KMS-11 (cell line): ENCODE measurements around the gene RANBP3.

Experiments used
- H2AFZ ChIP-seq: fragments of 200-600 bp; sonication (generic); 2 replicates; pipeline ENCODE4 v1.6.1; 2016; ENCODE audit warnings: antibody characterized with exemption, mixed run types, low read depth
- H3K27ac ChIP-seq: fragments of 200-600 bp; sonication (generic); 2 replicates; pipeline ENCODE4 v1.6.1; 2016; ENCODE audit warnings: mild to moderate bottlenecking, mixed run types
- H3K27me3 ChIP-seq: fragments of 200-600 bp; sonication (generic); 2 replicates; pipeline ENCODE4 v1.6.1; 2017; ENCODE audit warnings: mild to moderate bottlenecking, low read depth, mixed run types, moderate library complexity; ENCODE audit not compliant: insufficient read depth
- H3K36me3 ChIP-seq: fragments of 200-600 bp; sonication (generic); 2 replicates; pipeline ENCODE4 v1.6.1; 2017; ENCODE audit warnings: mild to moderate bottlenecking, mixed run types; ENCODE audit not compliant: insufficient read depth
- H3K4me1 ChIP-seq: fragments of 200-600 bp; sonication (generic); 2 replicates; pipeline ENCODE4 v1.6.1; 2016; ENCODE audit warnings: mild to moderate bottlenecking, low read depth, mixed run types; ENCODE audit not compliant: poor library complexity, severe bottlenecking
- H3K4me2 ChIP-seq: fragments of 200-600 bp; sonication (generic); 2 replicates; pipeline ENCODE4 v1.7.0; 2016; ENCODE audit warnings: mild to moderate bottlenecking, mixed run types
- H3K4me3 ChIP-seq: fragments of 200-600 bp; sonication (generic); IDR thresholded peaks from 2 replicates; pipeline ENCODE4 v1.6.1; 2017; ENCODE audit warnings: low read depth, low read length, mixed read lengths; ENCODE audit not compliant: insufficient read depth
- H3K79me2 ChIP-seq: fragments of 200-600 bp; sonication (generic); 2 replicates; pipeline ENCODE4 v1.6.1; 2016; ENCODE audit warnings: low read depth, mixed run types; ENCODE audit not compliant: insufficient read depth
- H3K9ac ChIP-seq: fragments of 200-600 bp; sonication (generic); 2 replicates; pipeline ENCODE4 v1.6.1; 2016; ENCODE audit warnings: mild to moderate bottlenecking, mixed run types
- H4K20me1 ChIP-seq: fragments of 200-600 bp; sonication (generic); 2 replicates; pipeline ENCODE4 v1.6.1; 2016; ENCODE audit warnings: mild to moderate bottlenecking, mixed run types; ENCODE audit not compliant: insufficient read depth
- CTCF ChIP-seq: fragments of 200-600 bp; sonication (generic); conservative IDR thresholded peaks from 2 replicates; pipeline ENCODE4 v1.6.1; 2017; ENCODE audit warnings: low read depth, mild to moderate bottlenecking, antibody characterized with exemption, low read length, moderate library complexity, mixed read lengths

The RANBP3 gene

GRCh38 chr19:5994405-5995165 lies 16.6 kb upstream of the RANBP3 start:
- TF ChIP-seq CTCF: no peak
- H3K27ac ChIP-seq: no peak overlapping the region

GRCh38 chr19:5993648-5994358 lies 15.9 kb upstream of the RANBP3 start:
- Histone ChIP-seq H3K36me3 (no peaks in the 10 kb centered on the region), H3K4me3 (no peak overlapping the region), H3K79me2 (no peaks in the 10 kb centered on the region), H3K4me2 (no peak overlapping the region), H3K27ac (no peak overlapping the region), H2AFZ (no peak overlapping the region), H3K9ac (no peak overlapping the region), H3K4me1 (no peaks in the 10 kb centered on the region), H4K20me1 (no peaks in the 10 kb centered on the region), H3K27me3 (no peaks in the 10 kb centered on the region)
- TF ChIP-seq CTCF: no peak

More at GRCh38 chr19:5994405-5995165, 16.6 kb upstream of the RANBP3 start:
- H3K9ac ChIP-seq: no peak overlapping the region
- H4K20me1 ChIP-seq: no peaks in the 10 kb centered on the region
- no peak overlapping the region for H3K4me2 ChIP-seq
- no peak overlapping the region for H3K4me3 ChIP-seq
- H3K27me3 ChIP-seq: no peaks in the 10 kb centered on the region
- H3K4me1 ChIP-seq: no peaks in the 10 kb centered on the region
- H2AFZ ChIP-seq: no peak overlapping the region
- H3K79me2 ChIP-seq: no peaks in the 10 kb centered on the region
- no peaks in the 10 kb centered on the region for H3K36me3 ChIP-seq

GRCh38 chr19:5993201-5993600 lies 15.3 kb upstream of the RANBP3 start:
- Histone ChIP-seq H3K27ac (no peak overlapping the region), H4K20me1 (no peaks in the 10 kb centered on the region), H3K36me3 (no peaks in the 10 kb centered on the region), H3K4me1 (no peaks in the 10 kb centered on the region), H2AFZ (no peak overlapping the region), H3K9ac (no peak overlapping the region), H3K79me2 (no peaks in the 10 kb centered on the region), H3K27me3 (no peaks in the 10 kb centered on the region), H3K4me3 (no peak overlapping the region), H3K4me2 (no peak overlapping the region)
- TF ChIP-seq CTCF: no peak

- no peak overlapping the region for H3K9ac ChIP-seq
- no peak overlapping the region for H3K4me3 ChIP-seq
- H2AFZ ChIP-seq: no peak overlapping the region
- H3K36me3 ChIP-seq: no peaks in the 10 kb centered on the region
- no peaks in the 10 kb centered on the region for H3K79me2 ChIP-seq
- no peaks in the 10 kb centered on the region for H4K20me1 ChIP-seq
- H3K27ac ChIP-seq: no peak overlapping the region
- no peaks in the 10 kb centered on the region for H3K4me1 ChIP-seq
- TF ChIP-seq CTCF: no peak
- no peaks in the 10 kb centered on the region for H3K27me3 ChIP-seq
- H3K4me2 ChIP-seq: no peak overlapping the region
These were observed 14.8 kb upstream of the RANBP3 start for GRCh38 chr19:5992756-5993155.
